GM21360 (cell line): Measurements from ENCODE around the gene HEY2.
"Not testable (repeated sequence)": the region's sequence is repeated elsewhere in the genome, so short reads cannot be mapped to it uniquely, and the experiment has no call there.

Source experiments
- ATAC-seq: cut with Tn5 transposase; IDR thresholded peaks from one replicate; pipeline ENCODE4 v1.9.1; 2021; ENCODE audit warnings: mild to moderate bottlenecking, moderate library complexity; ENCODE audit not compliant: unreplicated experiment

Gene HEY2

DNA sequence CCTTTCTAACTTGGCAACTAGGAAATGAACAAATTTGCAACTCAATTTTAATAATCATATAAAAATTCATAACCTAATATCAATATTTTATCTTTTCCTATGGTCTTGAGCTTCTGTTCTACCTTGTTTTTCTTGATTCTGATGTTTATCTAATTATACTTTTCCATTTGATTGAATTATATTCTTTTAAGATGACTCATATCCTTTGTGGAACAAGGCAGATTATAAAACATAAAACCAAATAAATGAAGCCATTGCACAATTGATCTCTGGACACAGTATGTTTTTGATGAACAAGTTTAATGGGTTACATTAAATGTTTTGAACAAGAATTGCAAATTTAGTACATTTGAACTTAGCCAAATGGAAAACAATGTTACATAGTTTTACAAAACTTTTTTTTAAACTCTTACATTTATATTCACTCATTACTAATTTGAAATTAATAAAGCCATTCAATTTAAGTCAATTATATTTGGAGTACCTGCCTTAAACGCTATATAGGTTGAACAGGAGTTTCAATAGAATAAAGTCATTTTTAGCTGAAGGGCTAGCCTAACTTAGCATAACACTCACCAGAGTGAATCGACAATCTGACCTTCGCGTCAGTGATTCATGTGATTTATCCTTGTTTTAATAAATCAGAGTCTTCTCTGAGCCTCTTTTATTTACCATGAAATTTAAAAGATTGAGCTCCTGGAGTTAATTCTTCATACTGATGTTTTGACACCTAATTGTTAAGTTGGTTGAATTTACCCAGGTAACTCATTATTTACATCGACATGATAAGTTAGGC is 45.1 kb downstream of the HEY2 start:
- ATAC-seq, result no peak

DNA sequence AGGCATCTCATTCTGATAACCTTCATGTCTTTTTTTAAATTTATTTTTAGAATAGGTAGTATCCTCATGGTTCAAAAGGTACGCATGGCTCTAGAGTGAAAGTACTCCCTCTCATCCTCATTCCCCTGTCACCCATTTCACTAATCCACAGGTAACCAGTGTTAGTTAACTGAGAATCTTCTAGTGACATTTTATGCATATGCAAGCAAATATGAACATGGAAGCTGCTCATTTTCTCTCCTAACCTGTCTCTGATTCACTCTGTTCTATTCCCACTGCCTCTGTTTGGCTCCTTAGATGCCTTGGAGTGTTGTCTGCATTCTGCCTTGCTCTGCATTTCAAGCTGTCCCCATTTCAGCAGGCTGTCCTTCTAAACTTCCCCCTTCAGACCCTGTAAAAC is 45.9 kb downstream of the HEY2 start:
- ATAC-seq, result no peak

DNA sequence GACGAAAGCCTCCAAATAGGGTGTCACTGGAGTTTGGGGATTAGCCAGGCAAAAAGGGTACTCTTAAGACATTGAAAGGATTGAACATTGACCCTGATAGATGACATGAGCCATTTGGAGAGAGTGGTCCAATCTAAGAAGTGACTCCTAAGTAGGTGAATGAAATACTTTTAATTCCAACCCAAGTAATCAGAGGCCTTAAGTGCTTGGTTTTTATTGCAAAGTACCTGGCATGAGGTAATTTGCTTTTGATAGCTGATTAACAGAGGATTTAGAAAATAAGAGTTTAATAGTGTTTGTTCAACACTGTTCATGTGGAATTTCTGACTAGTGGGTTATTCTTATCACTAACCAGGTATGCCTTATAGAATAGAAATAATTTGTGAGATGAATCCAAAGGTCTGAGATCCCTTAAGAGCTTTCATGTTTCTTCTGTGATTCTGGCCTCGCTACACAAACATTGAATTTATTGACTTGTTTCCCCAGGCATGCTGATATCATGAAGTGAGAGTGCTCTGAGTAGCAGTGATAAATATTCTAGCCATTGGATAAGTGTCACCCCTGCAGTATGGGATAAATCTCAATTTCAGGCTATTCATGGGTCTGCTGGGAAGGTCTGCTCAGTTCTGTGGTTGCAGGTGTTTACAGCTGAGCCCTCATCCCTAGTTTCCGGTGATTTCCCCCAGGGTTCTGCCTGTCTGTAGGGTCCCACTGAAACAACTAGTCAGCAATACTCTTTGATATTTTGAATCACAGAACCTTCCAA is 47.9 kb downstream of the HEY2 start:
- ATAC-seq, result no peak

DNA sequence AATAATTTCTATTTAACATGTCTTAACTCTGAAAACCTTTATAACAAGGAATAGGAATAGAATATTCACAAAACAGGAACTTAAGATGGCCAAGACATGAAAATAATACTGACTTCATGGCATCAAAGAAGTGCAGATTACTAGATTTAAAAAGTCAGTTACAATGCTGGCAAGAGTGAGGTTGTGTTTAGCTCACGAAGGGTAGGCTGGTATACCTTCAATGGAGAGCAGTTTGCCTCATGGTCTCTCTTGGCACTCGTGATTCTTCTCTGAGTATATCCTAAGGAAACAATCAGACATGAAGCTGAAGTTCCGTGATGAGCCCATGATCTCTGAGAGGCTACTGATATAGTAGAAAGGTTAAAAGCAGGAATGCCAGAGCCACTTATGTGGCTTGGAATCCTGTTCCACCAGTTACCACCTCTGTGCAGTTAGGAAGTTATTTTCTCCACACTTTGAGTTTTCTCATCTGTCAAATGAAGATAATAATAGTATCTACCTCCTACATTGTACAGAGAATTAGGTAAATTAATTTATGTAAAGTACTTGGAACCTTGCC is 48.5 kb downstream of the HEY2 start:
- ATAC-seq, result no peak

DNA sequence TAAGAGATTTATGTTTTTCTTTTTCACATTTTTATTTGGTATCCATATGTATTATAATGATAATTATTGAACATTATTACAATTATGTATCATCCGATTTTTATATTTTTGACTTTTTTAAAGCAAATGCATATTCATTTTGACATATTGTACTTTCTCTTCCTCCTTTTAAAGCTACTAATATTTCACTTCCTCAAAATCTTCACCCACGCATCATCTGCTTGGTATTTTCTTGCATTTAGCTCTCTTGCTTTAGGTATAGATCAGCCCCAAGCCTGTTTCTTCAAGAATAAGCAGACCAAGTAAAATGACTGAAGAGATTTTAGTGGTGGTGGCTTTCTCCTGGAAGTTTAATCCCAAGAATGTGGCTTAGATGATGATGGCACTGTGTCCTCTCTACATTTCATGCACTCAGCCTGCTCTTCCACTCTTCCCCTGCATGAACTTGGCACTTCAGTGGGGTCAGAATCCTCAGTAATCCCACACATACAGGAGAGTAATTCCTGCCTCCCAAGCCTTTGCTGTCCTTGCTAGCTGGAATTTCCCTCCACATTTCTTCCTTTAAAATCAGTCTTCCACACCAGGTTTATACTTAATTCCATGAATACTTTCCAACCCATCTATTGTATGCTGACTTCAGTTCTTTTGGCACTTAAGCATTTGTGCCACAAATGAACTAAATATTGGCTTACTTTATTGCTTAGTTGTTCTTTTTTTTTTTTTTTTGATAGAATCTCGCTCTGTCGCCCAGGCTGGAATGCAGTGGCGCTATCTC is 49.5 kb downstream of the HEY2 start:
- peak; percentile 83 for ATAC-seq

DNA sequence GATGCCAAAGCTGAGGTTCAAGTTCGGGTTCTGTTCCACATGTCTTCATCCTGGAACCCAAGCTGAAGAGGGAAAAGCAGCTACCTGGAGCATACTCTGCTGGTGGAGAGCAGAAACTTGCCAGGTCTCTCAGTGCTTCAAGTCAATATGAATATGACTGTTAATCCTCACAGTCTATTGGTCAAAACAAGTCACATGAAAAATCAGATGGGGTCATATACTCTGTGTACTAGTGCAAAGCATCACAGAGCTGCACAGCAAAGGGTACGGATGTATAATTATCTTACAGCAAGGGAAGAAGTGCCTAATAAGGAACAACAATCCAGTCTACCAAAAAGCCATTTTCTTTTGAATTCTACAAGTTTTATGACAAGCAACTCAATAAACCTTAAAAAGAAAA is 53.0 kb downstream of the HEY2 start:
- no peak for ATAC-seq

DNA sequence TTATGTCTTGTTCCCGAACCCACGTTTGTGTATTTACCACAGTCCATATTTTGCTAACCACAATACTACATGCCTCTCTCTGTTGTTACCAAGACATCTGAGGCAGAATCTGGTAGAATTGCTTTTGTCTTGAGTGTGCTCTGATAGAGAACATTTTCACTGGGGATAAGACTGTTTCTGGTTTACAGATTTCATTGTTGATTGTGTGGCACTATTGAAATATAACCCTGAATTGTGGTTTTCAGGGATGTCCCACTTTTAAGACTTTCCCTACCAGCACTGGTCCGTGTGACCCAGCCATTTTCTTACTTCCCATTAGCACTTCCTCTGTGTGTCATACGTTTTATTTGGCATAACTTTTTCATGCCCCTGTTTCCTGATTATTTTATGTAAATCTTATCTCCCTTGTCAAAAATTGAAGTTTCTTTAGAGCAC is 53.5 kb downstream of the HEY2 start:
- ATAC-seq, result peak; percentile 24

DNA sequence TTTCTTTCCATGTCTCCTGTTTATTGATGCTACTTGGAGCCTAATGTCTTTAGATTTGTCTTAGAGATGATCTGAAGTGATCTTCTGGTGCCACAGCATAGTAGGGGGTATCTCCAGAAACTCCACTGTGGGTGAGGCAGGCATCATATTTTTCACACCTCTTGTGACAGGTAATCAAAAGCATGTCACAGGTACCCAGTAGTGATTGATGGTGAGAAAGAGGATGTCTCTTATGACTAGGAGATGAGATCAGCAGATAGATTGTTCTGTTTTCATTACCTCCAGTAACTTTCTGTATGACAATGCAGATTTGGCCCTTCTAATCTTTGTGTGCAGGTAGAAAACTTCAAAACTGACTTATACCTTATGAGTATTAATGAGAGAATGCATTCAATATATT is 54.8 kb downstream of the HEY2 start:
- ATAC-seq, result peak; percentile 49

DNA sequence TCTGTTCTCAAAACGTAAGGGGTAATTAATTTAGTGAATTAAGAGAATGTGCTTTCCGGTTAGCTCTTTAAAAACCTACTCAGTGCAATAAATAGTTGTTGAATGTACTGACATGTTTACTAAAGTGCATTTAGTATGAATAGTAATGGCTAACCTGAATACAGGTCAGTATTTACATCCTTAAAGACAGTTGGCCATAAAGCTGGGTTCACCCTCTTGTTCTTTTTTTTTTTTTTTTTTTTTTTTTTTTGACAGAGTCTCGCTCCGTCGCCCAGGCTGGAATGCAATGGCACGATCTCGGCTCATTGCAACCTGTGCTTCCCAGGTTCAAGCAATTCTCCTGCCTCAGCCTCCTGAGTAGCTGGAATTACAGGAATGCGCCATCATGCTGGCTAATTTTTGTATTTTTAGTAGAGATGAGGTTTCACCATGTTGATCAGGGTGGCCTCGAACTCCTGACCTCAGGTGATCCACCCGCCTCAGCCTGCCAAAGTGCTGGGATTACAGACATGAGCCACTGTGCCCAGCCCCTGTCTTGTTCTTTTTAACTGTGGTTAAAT is 55.5 kb downstream of the HEY2 start:
- not testable (repeated sequence) for ATAC-seq

DNA sequence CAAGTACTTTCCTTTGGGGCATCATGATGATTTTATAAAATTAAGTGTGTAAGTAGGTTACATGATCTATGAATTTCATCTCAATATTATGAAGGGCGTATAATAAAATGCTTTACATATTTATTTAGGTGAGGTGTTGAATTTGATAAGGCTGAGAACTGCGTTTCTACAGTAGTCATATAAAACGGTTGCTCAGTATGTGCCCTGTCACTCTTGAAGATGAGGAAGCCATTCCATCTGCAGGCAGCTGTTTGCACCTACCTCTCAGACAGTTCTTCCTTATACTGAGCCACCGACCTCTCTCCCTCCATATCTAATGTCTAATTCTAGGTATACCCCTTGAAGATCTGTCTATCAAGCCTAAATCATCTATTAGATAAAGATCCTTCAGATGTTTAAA is 57.4 kb downstream of the HEY2 start:
- ATAC-seq, result no peak

DNA sequence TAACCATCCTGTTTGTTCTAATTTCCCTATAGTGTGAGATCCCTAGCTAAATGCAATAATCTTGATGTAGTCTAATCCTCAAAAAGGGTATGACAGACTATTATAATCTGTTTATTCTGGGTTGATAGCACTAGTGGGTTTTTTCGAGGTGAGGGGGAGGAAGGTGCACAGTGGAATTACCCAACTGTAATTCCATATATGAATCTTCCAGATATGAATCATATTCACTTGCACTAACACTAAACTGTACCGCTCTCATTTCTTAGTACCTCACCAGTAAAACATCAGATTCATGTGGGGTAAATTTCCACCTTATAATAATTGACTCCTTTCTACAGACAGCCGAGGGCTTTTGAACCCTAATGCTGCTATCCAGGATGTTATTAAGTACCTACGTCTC is 57.9 kb downstream of the HEY2 start:
- ATAC-seq, result peak; percentile 41

DNA sequence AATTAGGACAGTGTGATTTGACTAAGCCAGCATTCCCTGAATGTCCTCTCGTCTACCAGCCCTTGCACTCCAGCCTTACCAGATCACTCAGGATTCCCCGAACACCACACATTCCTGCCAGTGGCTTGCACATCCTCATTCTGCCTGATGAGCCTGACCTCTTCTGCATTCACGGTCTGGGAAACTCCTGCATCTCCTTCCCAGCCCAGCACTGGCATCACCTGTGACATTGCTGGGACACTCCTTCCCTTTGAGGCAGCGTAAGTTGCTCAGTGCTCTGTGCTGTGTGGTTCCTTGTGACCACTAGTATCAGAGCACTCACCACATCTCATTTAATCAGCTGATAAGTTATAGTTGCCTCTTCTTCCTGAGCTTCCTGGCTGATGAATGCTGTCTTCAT is 58.6 kb downstream of the HEY2 start:
- no peak for ATAC-seq

DNA sequence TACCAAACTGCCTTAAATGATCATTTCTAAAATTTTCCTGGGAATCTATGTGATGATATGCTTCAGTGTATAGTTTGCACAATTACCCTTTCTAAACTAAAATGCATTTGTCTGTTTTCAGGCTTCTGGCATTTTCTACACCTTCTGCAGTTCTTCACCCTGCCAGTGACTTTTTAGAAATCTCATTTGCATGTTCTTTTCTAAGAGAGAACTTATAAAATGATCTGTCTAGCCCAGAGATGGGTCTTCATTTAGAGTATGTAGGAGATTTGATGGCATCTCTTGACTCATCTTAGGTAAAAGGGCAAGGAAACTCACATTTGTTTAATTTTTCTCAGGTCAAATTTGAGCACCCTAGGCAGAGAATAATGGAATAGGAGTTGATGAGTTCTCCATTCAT is 59.2 kb downstream of the HEY2 start:
- ATAC-seq, result no peak

DNA sequence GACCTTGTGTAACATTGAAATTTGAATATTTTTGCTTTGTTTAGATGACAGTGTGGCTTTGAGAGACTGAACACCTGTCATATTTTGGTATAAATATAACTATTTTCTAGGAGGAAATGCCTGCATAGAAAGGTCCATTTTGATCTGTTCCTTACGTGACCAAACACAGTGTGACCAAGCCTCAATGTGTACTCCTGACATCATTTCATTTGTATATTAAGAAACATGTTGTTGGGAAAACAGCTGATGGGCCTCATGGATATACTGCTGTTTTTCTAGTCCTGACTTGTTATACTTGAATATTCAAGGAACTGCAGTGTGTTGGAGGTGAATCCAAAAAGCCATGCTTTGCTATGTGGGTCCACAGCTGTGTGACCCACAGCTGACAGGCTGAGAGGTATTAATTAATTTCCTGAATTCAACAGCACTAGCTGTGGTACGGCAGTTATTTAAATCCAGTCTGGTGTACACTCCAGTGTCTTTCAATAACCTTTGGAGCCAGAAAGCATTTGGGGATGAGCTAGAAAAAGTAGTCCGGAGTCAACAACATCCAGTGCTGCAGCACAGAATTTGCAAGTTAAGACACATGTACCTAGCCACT is 60.2 kb downstream of the HEY2 start:
- no peak for ATAC-seq

DNA sequence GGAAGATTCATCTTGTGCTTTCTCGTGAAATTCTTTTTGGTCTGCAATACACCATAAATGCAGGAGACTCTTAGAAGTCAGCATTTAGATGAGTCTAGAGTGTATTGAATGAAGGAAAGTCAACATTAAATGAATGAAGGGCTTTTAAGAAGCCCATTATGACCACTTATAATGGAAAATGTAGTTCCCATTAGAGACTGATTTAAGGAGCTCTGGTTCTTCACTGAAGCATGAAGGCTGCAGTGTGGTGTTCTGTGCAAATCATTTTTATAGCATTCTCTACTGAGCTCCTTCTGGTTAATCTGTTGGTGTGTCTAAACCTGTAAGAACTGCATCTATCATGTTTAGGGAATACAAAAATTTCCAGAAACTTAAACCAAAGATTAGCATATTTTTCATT is 61.0 kb downstream of the HEY2 start:
- no peak for ATAC-seq
